ENCODE results near the gene ZNF263.
"Not testable (repeated sequence)": the region's sequence is repeated elsewhere in the genome, so short reads cannot be mapped to it uniquely, and the experiment has no call there.

Gene ZNF263

GRCh38 chr16:3270718-3271117, 12.6 kb upstream of the ZNF263 start:
- DNase-seq = not testable (repeated sequence)

- not testable (repeated sequence) for DNase-seq
These were observed 12.0 kb upstream of the ZNF263 start for GRCh38 chr16:3271281-3271680.

GRCh38 chr16:3274490-3274889, 8.8 kb upstream of the ZNF263 start:
- DNase-seq = no peak

GRCh38 chr16:3274947-3275346, 8.3 kb upstream of the ZNF263 start:
- no peak for DNase-seq

- no peak for DNase-seq
These were observed 6.6 kb upstream of the ZNF263 start for GRCh38 chr16:3276679-3277078.

GRCh38 chr16:3281222-3281820, 2.0 kb upstream of the ZNF263 start:
- no peak for DNase-seq

GRCh38 chr16:3282103-3282729, 1.1 kb upstream of the ZNF263 start:
- DNase-seq = peak; percentile 92

- no peak for DNase-seq
These were observed 504 bp downstream of the ZNF263 start for GRCh38 chr16:3283543-3284447.

- DNase-seq = no peak
These were observed 1.8 kb downstream of the ZNF263 start for GRCh38 chr16:3285131-3285530.

- no peak for DNase-seq
These were observed 6.8 kb downstream of the ZNF263 start for GRCh38 chr16:3289998-3290673.

GRCh38 chr16:3292604-3293003, 9.3 kb downstream of the ZNF263 start:
- no peak for DNase-seq

- DNase-seq = no peak
These were observed 11.9 kb downstream of the ZNF263 start for GRCh38 chr16:3295209-3295608.

GRCh38 chr16:3295783-3296182, 12.5 kb downstream of the ZNF263 start:
- DNase-seq = no peak

GRCh38 chr16:3304370-3304769, 21.1 kb downstream of the ZNF263 start:
- peak; percentile 63 for DNase-seq

GRCh38 chr16:3305109-3306068, 22.1 kb downstream of the ZNF263 start, which contains the start of the genes TIGD7 and ZNF75A:
Gene TIGD7, minus strand, starts transcription at chr16:3305430. Its CDS starts 4,816 bp downstream, at chr16:3300614.
Gene ZNF75A, plus strand, starts transcription at chr16:3305497. Its CDS starts 2,932 bp downstream, at chr16:3308429.
- DNase-seq = peak; percentile 98

- no peak for DNase-seq
These were observed 22.8 kb downstream of the ZNF263 start for GRCh38 chr16:3306078-3306477.

- DNase-seq = no peak
These were observed 28.2 kb downstream of the ZNF263 start for GRCh38 chr16:3311496-3311895.

- DNase-seq = peak; percentile 41
These were observed 34.2 kb downstream of the ZNF263 start for GRCh38 chr16:3317315-3317999.

- no peak for DNase-seq
These were observed 38.5 kb downstream of the ZNF263 start for GRCh38 chr16:3321816-3322215.

GRCh38 chr16:3327514-3327913, 44.2 kb downstream of the ZNF263 start:
- no peak for DNase-seq

- no peak for DNase-seq
These were observed 44.8 kb downstream of the ZNF263 start for GRCh38 chr16:3328104-3328503.

All from OCI-M1 (cell line).